Epithelial cell of prostate (primary cell): ENCODE data around the gene CSTPP1.

Source experiments
- DNase-seq: peaks from one replicate; pipeline ENCODE4 v3.0.0-alpha.2; 2011; ENCODE audit warnings: low read depth, low spot score
- H3K27ac ChIP-seq: fragments of 450-650 bp; 2 replicates; pipeline ENCODE4 v1.5.1; 2017; ENCODE audit warnings: mild to moderate bottlenecking

The CSTPP1 gene

DNA sequence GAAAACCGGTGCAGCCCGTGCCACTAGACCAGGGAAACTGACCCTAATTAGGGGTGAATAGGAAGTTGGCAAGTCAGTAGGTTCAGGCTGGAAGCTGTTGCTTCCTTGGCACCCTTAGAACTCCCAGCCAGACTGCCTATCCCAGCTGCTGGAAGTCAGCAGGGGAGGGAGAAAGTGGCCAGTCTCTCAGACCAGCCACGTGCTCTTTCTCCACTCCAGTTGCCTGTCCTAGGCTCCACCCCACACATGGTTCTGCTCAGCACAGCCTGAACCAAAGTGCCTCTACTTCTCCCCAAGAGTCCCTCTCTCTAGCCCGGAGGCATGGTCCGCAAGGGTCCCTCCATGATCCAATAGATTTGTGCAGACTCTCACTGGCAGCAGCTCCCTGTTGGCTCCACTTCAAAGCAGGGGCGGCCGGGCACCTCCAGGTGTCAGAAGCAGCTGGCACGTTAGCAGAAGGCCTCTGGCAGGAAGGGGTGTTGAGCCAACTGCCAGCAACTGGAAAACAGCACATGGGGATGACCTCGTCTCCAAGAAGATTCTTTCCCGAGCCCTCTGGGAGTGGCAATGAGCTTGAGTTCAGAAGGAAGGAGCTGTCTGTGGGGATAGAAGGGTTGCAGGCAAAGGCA is 212.5 kb downstream of the CSTPP1 start:
- H3K27ac ChIP-seq = no peak overlapping the region
- no peak for DNase-seq

DNA sequence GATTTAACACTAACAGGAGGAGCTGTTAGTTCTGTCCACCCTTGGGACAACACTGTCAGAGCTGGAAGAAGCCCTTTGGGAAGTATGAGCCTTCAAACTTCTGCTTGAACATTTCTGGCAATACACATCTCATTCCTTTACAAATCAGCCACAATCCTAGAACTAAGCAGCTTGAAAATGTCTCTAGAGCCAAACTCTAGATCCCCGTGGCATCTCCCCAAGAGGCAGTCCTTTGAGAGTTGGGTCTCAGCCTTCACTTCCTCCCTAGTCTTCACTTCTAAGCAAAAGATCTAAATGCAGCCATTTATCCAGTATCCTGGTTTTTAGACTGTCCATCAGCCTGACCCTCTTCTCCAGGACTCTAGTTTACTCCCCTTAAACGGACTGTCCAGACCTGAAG is 213.2 kb downstream of the CSTPP1 start:
- H3K27ac ChIP-seq = no peak overlapping the region

GRCh38 chr11:47152126-47152952 is 215.8 kb downstream of the CSTPP1 start:
- DNase-seq = no peak
- H3K27ac ChIP-seq = no peak overlapping the region

More for the DNA sequence above, 213.2 kb downstream of the CSTPP1 start:
- no peak for DNase-seq

DNA sequence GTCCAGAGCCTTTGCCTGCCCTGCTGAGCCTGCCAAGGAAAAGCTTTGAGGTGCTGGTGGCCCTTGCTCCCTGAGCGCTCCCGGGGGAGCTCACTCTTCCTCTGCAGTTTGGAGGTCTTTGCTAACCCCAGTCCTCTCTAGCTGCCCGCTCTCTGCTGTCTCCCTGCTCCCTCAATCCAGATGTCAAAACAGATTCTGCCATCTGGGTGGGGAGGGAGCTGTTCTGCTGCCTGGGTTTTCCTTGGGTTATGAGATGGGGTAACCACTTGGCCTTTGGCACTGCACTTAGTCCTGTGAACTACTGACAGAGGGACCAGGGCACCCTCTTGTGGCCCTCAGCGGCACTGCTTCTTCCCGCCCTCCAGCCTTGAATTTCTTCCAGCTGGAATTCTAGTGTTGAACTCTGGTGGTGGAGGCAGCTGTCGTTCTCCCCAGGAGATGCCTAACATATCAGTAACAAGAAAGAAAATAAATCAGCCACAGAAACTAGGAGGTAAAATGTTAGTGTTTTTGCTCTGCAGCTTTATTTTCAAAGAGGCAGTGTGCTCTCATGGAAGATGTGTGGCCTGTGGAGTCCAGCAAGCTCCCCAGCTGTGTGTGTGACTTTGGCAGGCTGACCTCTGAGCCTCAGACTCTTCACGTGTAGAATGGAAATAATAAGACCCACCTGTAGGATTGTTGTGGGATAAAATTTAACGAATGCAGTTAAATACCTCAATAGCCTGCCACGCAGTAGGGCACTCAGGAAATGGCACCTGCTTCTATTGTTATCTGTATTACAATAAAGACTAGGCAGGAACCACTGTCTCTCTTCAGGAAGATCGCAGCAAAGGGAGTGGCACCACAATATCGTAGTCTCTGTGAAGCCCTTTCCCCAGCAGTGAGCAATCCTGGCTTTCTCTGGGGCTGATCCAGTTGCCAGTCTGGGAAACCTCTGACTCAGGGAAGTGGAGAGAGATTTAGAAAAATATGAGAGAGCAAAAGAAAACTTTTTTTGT is 216.7 kb downstream of the CSTPP1 start:
- DNase-seq = no peak
- H3K27ac ChIP-seq = no peak overlapping the region

GRCh38 chr11:47154616-47155570 is 218.3 kb downstream of the CSTPP1 start:
- DNase-seq = no peak
- no peak overlapping the region for H3K27ac ChIP-seq

DNA sequence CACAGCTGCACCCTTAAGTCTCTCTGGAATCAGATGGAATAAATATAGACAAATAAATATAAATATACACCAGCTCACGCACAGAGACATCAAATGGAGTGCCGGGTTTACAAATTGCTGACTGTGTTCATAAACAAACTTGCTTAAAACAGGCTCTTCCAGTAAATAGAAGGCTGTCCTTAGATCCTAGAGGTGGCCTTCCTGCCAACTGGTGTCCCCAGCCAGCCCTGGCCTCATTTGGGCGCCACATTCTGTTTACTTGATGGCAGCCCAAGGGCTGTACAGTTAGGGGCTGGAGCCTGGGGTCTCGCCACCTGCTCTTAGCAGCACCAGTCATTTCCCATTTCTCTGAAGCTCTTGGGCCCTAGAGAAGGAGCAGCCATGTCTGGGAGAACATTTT is 219.3 kb downstream of the CSTPP1 start:
- DNase-seq = no peak
- no peak overlapping the region for H3K27ac ChIP-seq

DNA sequence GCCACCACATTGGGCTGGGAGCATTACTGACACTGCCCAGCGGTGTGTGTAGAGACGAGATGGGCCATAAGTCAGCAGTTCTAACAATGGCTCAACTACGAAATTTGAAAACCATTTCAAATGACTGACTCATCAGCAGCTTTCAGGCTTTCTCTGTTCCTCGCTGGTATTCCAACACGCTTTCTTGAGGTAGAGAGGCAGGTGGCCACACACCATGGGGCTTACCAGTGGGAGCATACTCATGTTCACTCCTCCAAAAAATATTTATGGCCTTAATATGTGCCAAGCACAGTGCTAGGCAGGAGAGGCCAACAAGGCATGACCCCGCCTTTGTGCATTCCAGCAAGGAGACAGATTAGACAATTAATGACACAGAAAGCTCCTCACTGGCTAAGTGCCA is 219.8 kb downstream of the CSTPP1 start:
- DNase-seq = no peak
- no peak overlapping the region for H3K27ac ChIP-seq

GRCh38 chr11:47156951-47157350 is 220.4 kb downstream of the CSTPP1 start:
- H3K27ac ChIP-seq = no peak overlapping the region
- no peak for DNase-seq

GRCh38 chr11:47157805-47158204 is 221.2 kb downstream of the CSTPP1 start:
- no peak overlapping the region for H3K27ac ChIP-seq

GRCh38 chr11:47158242-47158641 is 221.7 kb downstream of the CSTPP1 start:
- H3K27ac ChIP-seq = no peak overlapping the region
- DNase-seq = no peak

More at GRCh38 chr11:47157805-47158204, 221.2 kb downstream of the CSTPP1 start:
- no peak for DNase-seq

- no peak for DNase-seq
- no peak overlapping the region for H3K27ac ChIP-seq
These were observed 224.2 kb downstream of the CSTPP1 start for GRCh38 chr11:47160753-47161133.

- no peak overlapping the region for H3K27ac ChIP-seq
- DNase-seq = no peak
These were observed 224.7 kb downstream of the CSTPP1 start for GRCh38 chr11:47161134-47161854.

DNA sequence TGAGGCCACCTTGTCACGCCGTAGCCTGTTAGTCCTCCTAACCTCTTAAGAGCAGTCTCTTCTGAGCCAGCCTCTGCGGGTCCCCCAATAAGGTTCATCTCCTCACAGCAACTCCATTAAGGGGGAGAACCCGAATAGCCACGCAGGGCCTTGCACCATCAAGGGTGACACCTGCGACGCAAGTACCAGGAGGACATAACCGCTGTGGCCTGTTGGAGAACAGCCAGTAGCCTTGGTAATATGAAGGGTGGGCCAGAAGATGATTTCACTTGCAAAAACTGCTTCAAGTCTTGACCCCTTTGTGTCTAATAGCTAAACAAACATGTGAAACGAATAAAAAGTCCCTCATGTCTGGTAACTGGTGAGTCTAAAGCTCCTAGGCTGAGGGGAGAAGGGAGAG is 225.3 kb downstream of the CSTPP1 start:
- H3K27ac ChIP-seq = no peak overlapping the region
- no peak for DNase-seq

GRCh38 chr11:47162426-47162825 is 225.9 kb downstream of the CSTPP1 start:
- DNase-seq = no peak
- no peak overlapping the region for H3K27ac ChIP-seq

DNA sequence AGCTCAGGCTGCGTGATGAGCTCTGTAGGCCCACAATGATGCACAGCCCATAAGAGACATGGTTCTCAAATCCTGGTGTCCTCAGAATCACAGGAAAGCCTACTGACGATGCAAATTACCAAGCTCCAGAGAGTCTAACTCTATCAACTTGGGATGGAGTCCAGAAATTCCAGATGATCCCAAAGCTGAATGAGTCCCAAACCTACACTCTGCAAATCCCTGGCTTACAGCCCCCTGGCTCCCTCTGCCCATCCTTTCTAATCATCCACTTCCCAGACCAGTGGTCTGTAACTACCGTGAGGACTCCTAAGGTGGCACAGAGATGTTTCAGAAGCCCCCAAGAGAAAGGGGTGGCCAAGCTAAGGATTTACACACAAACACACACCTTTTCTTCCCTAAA is 226.6 kb downstream of the CSTPP1 start:
- no peak overlapping the region for H3K27ac ChIP-seq
- DNase-seq = no peak

DNA sequence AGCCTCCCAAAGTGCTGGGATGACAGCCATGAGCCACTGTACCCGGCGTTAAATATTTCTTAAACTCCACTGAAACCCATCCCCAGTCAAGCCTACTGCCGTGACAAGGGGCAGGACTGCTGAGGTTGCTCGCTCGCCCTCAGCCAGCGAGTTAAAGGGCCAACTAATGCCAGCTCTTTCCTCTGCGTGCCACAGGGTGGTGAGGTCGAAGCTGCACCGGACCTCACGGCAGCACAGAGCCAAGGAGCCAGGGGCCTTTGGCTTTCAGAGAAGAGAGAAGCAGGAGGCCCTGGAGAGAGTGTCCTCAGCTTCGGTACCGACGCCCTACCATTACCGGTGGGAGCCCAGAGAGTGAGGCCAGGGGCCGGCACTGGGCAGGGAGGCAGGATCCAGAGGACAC is 227.3 kb downstream of the CSTPP1 start:
- no peak for DNase-seq
- no peak overlapping the region for H3K27ac ChIP-seq

DNA sequence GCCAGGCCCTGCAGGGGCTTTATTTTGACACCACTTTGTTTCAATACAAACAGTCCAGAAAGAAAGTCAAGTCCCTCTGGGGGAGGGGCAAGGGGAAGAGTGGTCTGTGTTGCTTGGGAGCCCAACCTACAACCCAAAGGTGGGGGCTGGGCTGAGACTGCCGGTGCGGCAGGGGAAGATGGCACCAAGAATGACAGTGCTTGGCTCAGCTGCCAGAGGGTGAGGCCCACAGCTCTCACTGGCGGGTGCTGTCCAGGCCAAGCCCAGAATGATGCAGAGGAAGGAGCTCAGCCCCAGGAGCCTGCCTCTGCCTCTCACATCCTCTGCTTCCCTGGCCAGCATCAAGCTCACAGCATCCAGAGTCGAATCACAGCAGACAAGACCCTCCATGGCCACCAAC is 227.8 kb downstream of the CSTPP1 start:
- DNase-seq = no peak
- no peak overlapping the region for H3K27ac ChIP-seq

DNA sequence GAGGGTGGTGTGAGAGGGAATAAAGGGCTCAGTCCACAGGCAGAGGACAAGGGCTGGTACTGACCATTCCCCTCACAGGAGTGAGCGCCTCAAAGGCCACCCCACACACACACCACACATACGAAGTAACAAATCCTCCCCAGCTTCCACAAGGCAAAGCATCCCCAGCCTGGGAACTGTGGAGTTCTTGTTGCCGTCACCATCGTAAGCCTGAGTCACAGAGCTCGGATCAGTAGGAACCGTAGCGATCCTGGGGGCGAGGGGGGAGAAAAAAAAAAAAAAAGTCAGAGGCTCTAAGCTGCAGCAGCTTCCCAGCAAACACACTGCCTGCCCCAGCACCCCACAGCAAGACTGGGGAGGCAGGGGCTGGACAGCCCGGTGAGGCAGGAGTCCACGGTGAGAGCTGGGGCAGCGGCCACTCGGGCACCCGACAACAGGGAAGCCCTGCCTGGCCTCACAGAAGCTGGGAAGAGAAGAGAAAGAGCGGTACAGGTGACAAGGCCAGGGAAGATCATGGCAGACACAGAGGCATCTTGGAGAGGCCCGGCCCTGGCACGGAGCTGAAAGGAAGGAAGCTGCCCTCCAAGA is 228.8 kb downstream of the CSTPP1 start:
- no peak for DNase-seq
- no peak overlapping the region for H3K27ac ChIP-seq

DNA sequence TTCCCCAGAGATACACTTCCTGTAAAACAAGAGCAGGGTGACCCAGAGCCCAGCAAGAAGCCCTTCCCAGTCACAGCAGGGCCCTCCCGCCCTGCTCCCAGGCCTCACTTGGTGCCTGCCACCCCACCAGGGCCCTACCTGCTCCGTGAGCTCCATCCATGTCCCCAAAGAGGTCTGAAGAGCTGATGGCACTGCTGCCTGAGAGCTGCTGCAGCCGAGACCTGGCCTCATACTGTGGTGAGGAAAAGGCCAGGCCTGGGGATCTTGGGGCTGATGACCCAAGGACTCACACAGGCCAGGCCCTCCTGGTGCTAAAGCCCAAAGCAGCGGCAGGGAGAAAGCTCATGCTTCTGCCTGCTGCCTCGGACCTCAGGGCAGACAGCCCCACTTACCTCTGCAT is 229.8 kb downstream of the CSTPP1 start:
- DNase-seq = no peak
- H3K27ac ChIP-seq = no peak overlapping the region
